ENCODE measurements around the gene HOMER1. TPM values are rescaled to one million over a fixed set of nuclear protein-coding genes. Genes with fewer than 3 reads are reported as not detected.

HOMER1 gene
- total and polyA plus RNA-seq, 2 of the 4 experiments (the other 2 are of a cell fraction), result 1.9 to 6.8 TPM

DNA sequence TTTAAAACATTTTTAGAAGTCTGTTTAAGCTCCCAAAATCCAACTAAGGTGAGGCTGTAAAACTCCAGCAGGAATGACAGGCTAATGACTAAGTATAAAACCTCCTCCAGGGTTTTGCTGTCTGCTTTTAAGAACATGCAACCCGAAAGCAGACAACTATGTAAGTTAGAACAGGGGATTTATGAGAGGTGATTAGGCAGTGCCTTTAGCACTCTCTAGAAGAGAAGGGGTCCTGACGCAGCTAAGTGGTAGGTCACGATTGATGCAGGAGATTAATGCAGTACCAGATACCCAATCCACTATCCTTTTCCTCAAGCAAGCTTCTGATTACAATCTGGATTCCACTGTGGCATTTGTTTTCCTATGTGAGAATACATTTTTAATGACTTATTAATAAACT is 25.9 kb downstream of the HOMER1 start:
- Histone ChIP-seq H2BK5ac (ENCODE audit: low read depth, low read length, poor library complexity, severe bottlenecking) (no peak overlapping the region), H3K9me3 (ENCODE audit: control insufficient read depth, insufficient read depth, low read length) (no peaks in the 10 kb centered on the region), H3K18ac (ENCODE audit: low read depth, low read length) (no peak overlapping the region), H3K4me2 (ENCODE audit: low read depth, low read length) (no peak overlapping the region), H2AK5ac (ENCODE audit: low read depth, low read length) (no peak overlapping the region), H3K4me3 (ENCODE audit: insufficient read depth, low read depth, low read length) (no peak overlapping the region), H3K23ac (ENCODE audit: low read depth, low read length) (0 out of 2 replicates have a peak overlapping the region, but pooled peaks have one; percentile 59), H4K5ac (ENCODE audit: low read depth, low read length) (no peak overlapping the region), H2AFZ (replicated peaks; ENCODE audit: low read length, poor library complexity) (no peak overlapping the region), H3K79me1 (ENCODE audit: low read depth in 1 of 2, low read length in 2 of 2) (peaks cover 9 to 18% of the 10 kb centered on the region in 2 experiments; a peak in 2 of 4 replicates), H2BK20ac (ENCODE audit: low read depth, low read length) (no peak overlapping the region), H3K4me1 (ENCODE audit: control insufficient read depth, insufficient read depth, low read length) (peaks cover 4% of the 10 kb centered on the region), H4K8ac (ENCODE audit: low read depth in 2 of 2, low read length in 2 of 2) (no peak overlapping the region), H3K9ac (ENCODE audit: low read depth, low read length) (no peak overlapping the region), H3K27ac (ENCODE audit: insufficient read depth, low read length) (no peak overlapping the region), H4K91ac (ENCODE audit: insufficient read depth, low read depth, low read length) (peak overlapping the region; percentile 1; the same call in 1 of the 2 replicates), H2BK120ac (ENCODE audit: low read depth, low read length) (no peak overlapping the region; the same call in 1 of the 2 replicates), H3K9me1 (ENCODE audit: insufficient read depth, low read length) (peaks cover 3% of the 10 kb centered on the region), H3K56ac (ENCODE audit: extremely low read depth, insufficient read depth, low read length) (no peak overlapping the region), H3K36me3 (ENCODE audit: control insufficient read depth, insufficient read depth, low read length) (no peaks in the 10 kb centered on the region), H3K4ac (ENCODE audit: low read depth, low read length) (no peak overlapping the region), H2AK9ac (replicated peaks; ENCODE audit: low read depth, low read length, poor library complexity) (no peak overlapping the region), H2BK15ac (ENCODE audit: low read depth, low read length) (no peak overlapping the region), H4K20me1 (ENCODE audit: insufficient read depth, low read length) (no peaks in the 10 kb centered on the region), H3K14ac (replicated peaks; ENCODE audit: low read depth, low read length) (no peak overlapping the region), H3K27me3 (ENCODE audit: control insufficient read depth, insufficient read depth, low read length) (no peaks in the 10 kb centered on the region)
- WGBS, 2 experiments (ENCODE audit: extremely low coverage in 2 of 2, insufficient read length in 1 of 2), result no CpG with 5 or more reads among the region's 3 CpGs
- in situ Hi-C loops (cut with MboI; ENCODE audit: low sequenced_read_pairs), result no loop called here
- dilution Hi-C loops (cut with HindIII; ENCODE audit: low sequenced_read_pairs, unreplicated experiment), result no loop called here
- CTCF ChIA-PET, result no interaction called here
- ATAC-seq (ENCODE audit: low read depth), result no peak
- intact Hi-C loops (cut with micrococcal nuclease), result no loop called here
- TF ChIP-seq, protein P1, sequence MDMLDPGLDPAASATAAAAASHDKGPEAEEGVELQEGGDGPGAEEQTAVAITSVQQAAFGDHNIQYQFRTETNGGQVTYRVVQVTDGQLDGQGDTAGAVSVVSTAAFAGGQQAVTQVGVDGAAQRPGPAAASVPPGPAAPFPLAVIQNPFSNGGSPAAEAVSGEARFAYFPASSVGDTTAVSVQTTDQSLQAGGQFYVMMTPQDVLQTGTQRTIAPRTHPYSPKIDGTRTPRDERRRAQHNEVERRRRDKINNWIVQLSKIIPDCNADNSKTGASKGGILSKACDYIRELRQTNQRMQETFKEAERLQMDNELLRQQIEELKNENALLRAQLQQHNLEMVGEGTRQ (IDR thresholded peaks at IDR 0.05; ENCODE audit: low read depth, low read length), result no peak
- TF ChIP-seq NFE2L2 (IDR thresholded peaks at IDR 0.05; ENCODE audit: low read depth, low read length), result no peak
- TF ChIP-seq, protein P2, sequence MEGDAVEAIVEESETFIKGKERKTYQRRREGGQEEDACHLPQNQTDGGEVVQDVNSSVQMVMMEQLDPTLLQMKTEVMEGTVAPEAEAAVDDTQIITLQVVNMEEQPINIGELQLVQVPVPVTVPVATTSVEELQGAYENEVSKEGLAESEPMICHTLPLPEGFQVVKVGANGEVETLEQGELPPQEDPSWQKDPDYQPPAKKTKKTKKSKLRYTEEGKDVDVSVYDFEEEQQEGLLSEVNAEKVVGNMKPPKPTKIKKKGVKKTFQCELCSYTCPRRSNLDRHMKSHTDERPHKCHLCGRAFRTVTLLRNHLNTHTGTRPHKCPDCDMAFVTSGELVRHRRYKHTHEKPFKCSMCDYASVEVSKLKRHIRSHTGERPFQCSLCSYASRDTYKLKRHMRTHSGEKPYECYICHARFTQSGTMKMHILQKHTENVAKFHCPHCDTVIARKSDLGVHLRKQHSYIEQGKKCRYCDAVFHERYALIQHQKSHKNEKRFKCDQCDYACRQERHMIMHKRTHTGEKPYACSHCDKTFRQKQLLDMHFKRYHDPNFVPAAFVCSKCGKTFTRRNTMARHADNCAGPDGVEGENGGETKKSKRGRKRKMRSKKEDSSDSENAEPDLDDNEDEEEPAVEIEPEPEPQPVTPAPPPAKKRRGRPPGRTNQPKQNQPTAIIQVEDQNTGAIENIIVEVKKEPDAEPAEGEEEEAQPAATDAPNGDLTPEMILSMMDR (conservative IDR thresholded peaks at IDR 0.05; ENCODE audit: low read depth, low read length), result no peak
- no peak for DNase-seq
- POLR2A ChIA-PET (ENCODE audit: unreplicated experiment), result no interaction called here
- BruUV-seq (replicated peaks), result no TSS peak
